K562 (cell line): ENCODE results near the gene PLCB3. TPM values are rescaled to one million over a fixed set of nuclear protein-coding genes. Genes with fewer than 3 reads are reported as not detected.

Source experiments
- ESRRB ChIP-seq: fragments of 250-450 bp; sonication (Bioruptor Pico); IDR thresholded peaks from 2 replicates; pipeline ENCODE4 v1.5.0; 2020; ENCODE audit warnings: mild to moderate bottlenecking, moderate library complexity, borderline replicate concordance
- KDM4B ChIP-seq, 2 experiments: fragments of 450-650 bp in 1 of 2; sonication (generic) in 1 of 2; IDR thresholded peaks; 2 replicates each; pipeline ENCODE4 v1.6.1; 2016 to 2017; ENCODE audit warnings: borderline replicate concordance in 2 of 2, antibody characterized with exemption in 1 of 2, low read depth in 1 of 2, mild to moderate bottlenecking in 1 of 2
- MAZ ChIP-seq, 2 experiments: fragments of 450-650 bp in 1 of 2; sonication (generic) in 1 of 2; formaldehyde crosslinking; IDR thresholded peaks in 1 of 2; conservative IDR thresholded peaks in 1 of 2; 2 replicates each; pipeline versions ENCODE4 v1.4.0 to v1.5.0; 2020; ENCODE audit warnings: mild to moderate bottlenecking in 1 of 2, missing genetic modification reagents in 1 of 2
- POLR2G ChIP-seq: fragments of 200-400 bp; formaldehyde crosslinking; IDR thresholded peaks from 2 replicates; pipeline ENCODE4 v1.6.1; 2017; ENCODE audit warnings: low read depth, mild to moderate bottlenecking, antibody characterized with exemption, low read length, moderate library complexity
- RUNX1 ChIP-seq: sonication (generic); IDR thresholded peaks from 2 replicates; pipeline ENCODE4 v1.6.1; 2016; ENCODE audit warnings: antibody characterized with exemption, low read depth
- TOE1 ChIP-seq, 2 experiments: fragments of 450-650 bp in 1 of 2; sonication (generic) in 1 of 2; formaldehyde crosslinking in 1 of 2; IDR thresholded peaks; 2 replicates each; pipeline versions ENCODE4 v1.7.1 to v1.8.0; 2016 to 2022; ENCODE audit warnings: borderline replicate concordance in 2 of 2, mild to moderate bottlenecking in 2 of 2, antibody characterized with exemption in 1 of 2, inconsistent platforms in 1 of 2, low read depth in 1 of 2, missing genetic modification reagents in 1 of 2, moderate library complexity in 1 of 2
- WHSC1 ChIP-seq: IDR thresholded peaks from one replicate; pipeline ENCODE4 v1.6.1; 2012; ENCODE audit warnings: low read length, control low read depth, inconsistent platforms
- ZC3H11A ChIP-seq: IDR thresholded peaks from 2 replicates; pipeline ENCODE4 v1.6.1; 2012; ENCODE audit warnings: low read depth, low read length, improper control_type of control experiment
- ZNF197 ChIP-seq: fragments of 200-800 bp; sonication (Bioruptor generic); IDR thresholded peaks from 2 replicates; pipeline ENCODE4 v1.6.1; 2016; ENCODE audit warnings: low read depth, missing genetic modification characterization, missing compliant biosample characterization
- ZNF444 ChIP-seq: fragments of 250-450 bp; sonication (Bioruptor Pico); IDR thresholded peaks from 2 replicates; pipeline ENCODE4 v1.4.0; 2020; ENCODE audit warnings: mild to moderate bottlenecking, moderate library complexity
- polyA plus RNA-seq, 8 experiments: library from polyadenylated mRNA; depleted of rRNA in 4 of 8; stranded (reverse) in 5 of 8; unstranded in 3 of 8; fragments of >200 nt; fragmentation: Nextera tagmentation in 2 of 8; fragmentation: Illumina TruSeq in 1 of 8; extraction: Ambion mirVana in 2 of 8; extraction: Trizol in 1 of 8; gene quantifications; 2 replicates each; pipeline versions ENCODE4 v1.2.1 to v1.2.3, GENCODE V29; 2011 to 2014; ENCODE audit warnings: inconsistent platforms in 1 of 8, missing spikeins in 1 of 8
- total RNA-seq, 7 experiments: library from RNA; depleted of rRNA in 6 of 7; stranded (reverse); fragments of >200 nt in 6 of 7; fragmentation: Illumina TruSeq in 2 of 7; extraction: Trizol in 2 of 7; gene quantifications; 2 replicates each; pipeline versions ENCODE4 v1.2.1 to v1.2.3, GENCODE V29; 2011 to 2021; ENCODE audit warnings: low replicate concordance in 1 of 7
- TF ChIP-seq, protein P1 (sequence below): fragments of 450-650 bp; IDR thresholded peaks from 2 replicates; pipeline ENCODE4 v1.6.1; 2017; ENCODE audit warnings: antibody characterized with exemption, mild to moderate bottlenecking
- TF ChIP-seq, protein P2 (sequence below): fragments of 250-450 bp; sonication (Bioruptor Pico); IDR thresholded peaks from 2 replicates; pipeline ENCODE4 v1.4.0; 2020; ENCODE audit warnings: borderline replicate concordance
- TF ChIP-seq, protein P3 (sequence below): fragments of 200-800 bp; sonication (Bioruptor generic); IDR thresholded peaks from 2 replicates; pipeline ENCODE4 v1.6.1; 2016; ENCODE audit warnings: missing genetic modification characterization, missing compliant biosample characterization

Gene PLCB3
- total and polyA plus RNA-seq, 9 of the 15 experiments (the other 6 are each of a cell fraction or from before 2014, with no cell fraction given): 0.31 to 44.8 (median 14.6) TPM

DNA sequence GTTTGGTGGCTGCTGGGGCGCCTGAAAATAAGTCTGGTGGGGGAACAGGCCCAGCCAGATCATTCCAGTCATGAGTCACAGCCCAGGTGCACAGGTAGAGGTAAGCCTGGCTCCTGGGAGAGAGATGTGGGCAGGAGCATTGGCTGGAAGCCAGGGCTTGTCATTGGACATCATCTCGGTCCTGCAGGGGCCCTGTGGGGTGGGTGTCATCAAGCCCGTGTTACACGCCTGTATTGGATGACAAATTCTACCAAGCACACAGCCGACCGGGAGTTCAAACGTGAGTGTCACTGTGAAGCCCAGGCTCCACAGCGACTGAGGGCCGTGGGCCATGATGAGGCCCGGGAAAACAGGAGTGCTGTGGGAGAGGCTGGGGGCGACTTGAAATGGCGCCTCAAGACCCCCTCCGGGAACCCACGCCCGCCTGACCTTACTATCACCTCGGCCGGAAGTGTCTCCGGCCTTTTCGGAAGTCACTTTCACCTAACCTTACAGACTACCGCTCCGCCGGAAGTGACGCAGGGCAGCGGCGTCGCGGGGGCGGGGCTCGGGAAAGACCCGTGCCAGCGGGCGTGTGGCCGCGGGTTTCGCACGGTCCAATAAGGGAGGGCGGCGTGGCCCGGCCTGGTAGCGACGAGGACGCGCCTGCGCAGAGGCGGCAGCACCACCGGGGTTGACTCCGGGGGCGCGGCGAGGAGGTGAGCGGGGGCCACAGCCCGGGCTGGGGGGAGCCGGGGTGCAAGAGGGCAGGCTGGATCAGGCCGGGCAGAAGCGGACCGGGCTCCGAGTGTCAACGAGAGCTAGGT is 10.7 kb upstream of the PLCB3 start, which contains the start of gene FKBP2 (continued):
- TF ChIP-seq, protein P1, sequence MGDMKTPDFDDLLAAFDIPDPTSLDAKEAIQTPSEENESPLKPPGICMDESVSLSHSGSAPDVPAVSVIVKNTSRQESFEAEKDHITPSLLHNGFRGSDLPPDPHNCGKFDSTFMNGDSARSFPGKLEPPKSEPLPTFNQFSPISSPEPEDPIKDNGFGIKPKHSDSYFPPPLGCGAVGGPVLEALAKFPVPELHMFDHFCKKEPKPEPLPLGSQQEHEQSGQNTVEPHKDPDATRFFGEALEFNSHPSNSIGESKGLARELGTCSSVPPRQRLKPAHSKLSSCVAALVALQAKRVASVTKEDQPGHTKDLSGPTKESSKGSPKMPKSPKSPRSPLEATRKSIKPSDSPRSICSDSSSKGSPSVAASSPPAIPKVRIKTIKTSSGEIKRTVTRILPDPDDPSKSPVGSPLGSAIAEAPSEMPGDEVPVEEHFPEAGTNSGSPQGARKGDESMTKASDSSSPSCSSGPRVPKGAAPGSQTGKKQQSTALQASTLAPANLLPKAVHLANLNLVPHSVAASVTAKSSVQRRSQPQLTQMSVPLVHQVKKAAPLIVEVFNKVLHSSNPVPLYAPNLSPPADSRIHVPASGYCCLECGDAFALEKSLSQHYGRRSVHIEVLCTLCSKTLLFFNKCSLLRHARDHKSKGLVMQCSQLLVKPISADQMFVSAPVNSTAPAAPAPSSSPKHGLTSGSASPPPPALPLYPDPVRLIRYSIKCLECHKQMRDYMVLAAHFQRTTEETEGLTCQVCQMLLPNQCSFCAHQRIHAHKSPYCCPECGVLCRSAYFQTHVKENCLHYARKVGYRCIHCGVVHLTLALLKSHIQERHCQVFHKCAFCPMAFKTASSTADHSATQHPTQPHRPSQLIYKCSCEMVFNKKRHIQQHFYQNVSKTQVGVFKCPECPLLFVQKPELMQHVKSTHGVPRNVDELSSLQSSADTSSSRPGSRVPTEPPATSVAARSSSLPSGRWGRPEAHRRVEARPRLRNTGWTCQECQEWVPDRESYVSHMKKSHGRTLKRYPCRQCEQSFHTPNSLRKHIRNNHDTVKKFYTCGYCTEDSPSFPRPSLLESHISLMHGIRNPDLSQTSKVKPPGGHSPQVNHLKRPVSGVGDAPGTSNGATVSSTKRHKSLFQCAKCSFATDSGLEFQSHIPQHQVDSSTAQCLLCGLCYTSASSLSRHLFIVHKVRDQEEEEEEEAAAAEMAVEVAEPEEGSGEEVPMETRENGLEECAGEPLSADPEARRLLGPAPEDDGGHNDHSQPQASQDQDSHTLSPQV: peak; percentile 51; the same call in 1 of the 2 replicates
- peak; percentile 96 for TF ChIP-seq POLR2G
- TF ChIP-seq, protein P2, sequence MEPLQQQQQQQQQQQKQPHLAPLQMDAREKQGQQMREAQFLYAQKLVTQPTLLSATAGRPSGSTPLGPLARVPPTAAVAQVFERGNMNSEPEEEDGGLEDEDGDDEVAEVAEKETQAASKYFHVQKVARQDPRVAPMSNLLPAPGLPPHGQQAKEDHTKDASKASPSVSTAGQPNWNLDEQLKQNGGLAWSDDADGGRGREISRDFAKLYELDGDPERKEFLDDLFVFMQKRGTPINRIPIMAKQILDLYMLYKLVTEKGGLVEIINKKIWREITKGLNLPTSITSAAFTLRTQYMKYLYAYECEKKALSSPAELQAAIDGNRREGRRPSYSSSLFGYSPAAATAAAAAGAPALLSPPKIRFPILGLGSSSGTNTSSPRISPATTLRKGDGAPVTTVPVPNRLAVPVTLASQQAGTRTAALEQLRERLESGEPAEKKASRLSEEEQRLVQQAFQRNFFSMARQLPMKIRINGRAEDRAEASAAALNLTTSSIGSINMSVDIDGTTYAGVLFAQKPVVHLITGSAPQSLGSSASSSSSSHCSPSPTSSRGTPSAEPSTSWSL (CRISPR knock-in tag): no peak
- TF ChIP-seq, protein P3, sequence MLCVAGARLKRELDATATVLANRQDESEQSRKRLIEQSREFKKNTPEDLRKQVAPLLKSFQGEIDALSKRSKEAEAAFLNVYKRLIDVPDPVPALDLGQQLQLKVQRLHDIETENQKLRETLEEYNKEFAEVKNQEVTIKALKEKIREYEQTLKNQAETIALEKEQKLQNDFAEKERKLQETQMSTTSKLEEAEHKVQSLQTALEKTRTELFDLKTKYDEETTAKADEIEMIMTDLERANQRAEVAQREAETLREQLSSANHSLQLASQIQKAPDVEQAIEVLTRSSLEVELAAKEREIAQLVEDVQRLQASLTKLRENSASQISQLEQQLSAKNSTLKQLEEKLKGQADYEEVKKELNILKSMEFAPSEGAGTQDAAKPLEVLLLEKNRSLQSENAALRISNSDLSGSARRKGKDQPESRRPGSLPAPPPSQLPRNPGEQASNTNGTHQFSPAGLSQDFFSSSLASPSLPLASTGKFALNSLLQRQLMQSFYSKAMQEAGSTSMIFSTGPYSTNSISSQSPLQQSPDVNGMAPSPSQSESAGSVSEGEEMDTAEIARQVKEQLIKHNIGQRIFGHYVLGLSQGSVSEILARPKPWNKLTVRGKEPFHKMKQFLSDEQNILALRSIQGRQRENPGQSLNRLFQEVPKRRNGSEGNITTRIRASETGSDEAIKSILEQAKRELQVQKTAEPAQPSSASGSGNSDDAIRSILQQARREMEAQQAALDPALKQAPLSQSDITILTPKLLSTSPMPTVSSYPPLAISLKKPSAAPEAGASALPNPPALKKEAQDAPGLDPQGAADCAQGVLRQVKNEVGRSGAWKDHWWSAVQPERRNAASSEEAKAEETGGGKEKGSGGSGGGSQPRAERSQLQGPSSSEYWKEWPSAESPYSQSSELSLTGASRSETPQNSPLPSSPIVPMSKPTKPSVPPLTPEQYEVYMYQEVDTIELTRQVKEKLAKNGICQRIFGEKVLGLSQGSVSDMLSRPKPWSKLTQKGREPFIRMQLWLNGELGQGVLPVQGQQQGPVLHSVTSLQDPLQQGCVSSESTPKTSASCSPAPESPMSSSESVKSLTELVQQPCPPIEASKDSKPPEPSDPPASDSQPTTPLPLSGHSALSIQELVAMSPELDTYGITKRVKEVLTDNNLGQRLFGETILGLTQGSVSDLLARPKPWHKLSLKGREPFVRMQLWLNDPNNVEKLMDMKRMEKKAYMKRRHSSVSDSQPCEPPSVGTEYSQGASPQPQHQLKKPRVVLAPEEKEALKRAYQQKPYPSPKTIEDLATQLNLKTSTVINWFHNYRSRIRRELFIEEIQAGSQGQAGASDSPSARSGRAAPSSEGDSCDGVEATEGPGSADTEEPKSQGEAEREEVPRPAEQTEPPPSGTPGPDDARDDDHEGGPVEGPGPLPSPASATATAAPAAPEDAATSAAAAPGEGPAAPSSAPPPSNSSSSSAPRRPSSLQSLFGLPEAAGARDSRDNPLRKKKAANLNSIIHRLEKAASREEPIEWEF (CRISPR knock-in tag): 0 out of 2 replicates have a peak, but pooled peaks have one; percentile 3
- no peak for TF ChIP-seq RUNX1
- TF ChIP-seq ZC3H11A: no peak
- peak in 1 of 2 experiments; percentile 77; a peak in 1 of 4 replicates for TF ChIP-seq KDM4B (IDR thresholded peaks at IDR 0.05; ENCODE audit: borderline replicate concordance in 2 of 2, low read depth in 1 of 2)
- no peak for TF ChIP-seq ZNF444
- TF ChIP-seq TOE1 (IDR thresholded peaks at IDR 0.05; ENCODE audit: borderline replicate concordance): peak; percentile 58; the same call in 1 of the 2 replicates
- no peak for TF ChIP-seq TOE1 (CRISPR knock-in tag; IDR thresholded peaks at IDR 0.05; ENCODE audit: borderline replicate concordance, low read depth)
- no peak for TF ChIP-seq ZNF197 (CRISPR knock-in tag)
- TF ChIP-seq ESRRB (CRISPR knock-in tag): no peak
- no peak for TF ChIP-seq WHSC1
- TF ChIP-seq MAZ (CRISPR knock-in tag; conservative IDR thresholded peaks at IDR 0.05 in 1 of 2, IDR thresholded peaks at IDR 0.05 in 1 of 2): peak in 1 of 2 experiments; percentile 11; a peak in 2 of 4 replicates
